HAP-1 (cell line): ENCODE data around the gene C1QTNF9.
"Not testable (repeated sequence)": the region's sequence is repeated elsewhere in the genome, so short reads cannot be mapped to it uniquely, and the experiment has no call there.

Experiments
- DNase-seq, 2 experiments: peaks; one replicate each; pipeline ENCODE4 v3.0.0-alpha.2; 2016 to 2020; ENCODE audit warnings: low spot score in 2 of 2
- H3K27me3 ChIP-seq: fragments of 250-450 bp; sonication (Bioruptor Pico); 2 replicates; pipeline ENCODE4 v1.5.1; 2020; ENCODE audit warnings: low read depth, mild to moderate bottlenecking, moderate library complexity
- H3K36me3 ChIP-seq: fragments of 250-450 bp; sonication (Bioruptor Pico); replicated peaks from 2 replicates; pipeline ENCODE4 v1.5.1; 2020; ENCODE audit warnings: mild to moderate bottlenecking
- H3K4me1 ChIP-seq: fragments of 250-450 bp; sonication (Bioruptor Pico); 2 replicates; pipeline ENCODE4 v1.5.1; 2020; ENCODE audit warnings: mild to moderate bottlenecking
- H3K4me3 ChIP-seq: fragments of 250-450 bp; sonication (Bioruptor Pico); 2 replicates; pipeline ENCODE4 v1.5.1; 2020; ENCODE audit warnings: mild to moderate bottlenecking, moderate library complexity
- H3K9me3 ChIP-seq: fragments of 250-450 bp; sonication (Bioruptor Pico); 2 replicates; pipeline ENCODE4 v1.5.1; 2020; ENCODE audit warnings: mild to moderate bottlenecking, moderate library complexity
- in situ Hi-C: fragments of 300-500 bp; cut with MboI; formaldehyde crosslinking; loops from 3 replicates; pipeline ENCODE4 v1.14.3; 2020; ENCODE audit warnings: low sequenced_read_pairs, inconsistent platforms, mixed read lengths

C1QTNF9 gene

GRCh38 chr13:24309300-24309699 is at the start of gene C1QTNF9:
Gene C1QTNF9 (plus strand): TSS chr13:24309580. CDS start chr13:24316004, 6,424 bp downstream.
- in situ Hi-C loops, H3K9me3 ChIP-seq, H3K27me3 ChIP-seq, H3K36me3 ChIP-seq, DNase-seq, H3K4me3 ChIP-seq, H3K4me1 ChIP-seq: not testable (repeated sequence)

- Histone ChIP-seq H3K4me3 (no peak overlapping the region), H3K36me3 (no peaks in the 10 kb centered on the region), H3K4me1 (no peaks in the 10 kb centered on the region), H3K9me3 (no peaks in the 10 kb centered on the region), H3K27me3 (no peaks in the 10 kb centered on the region)
- in situ Hi-C loops = no loop called here
- no peak for DNase-seq
Observed at GRCh38 chr13:24261566-24261965, 47.8 kb upstream of the C1QTNF9 start.

- Histone ChIP-seq H3K27me3 (no peaks in the 10 kb centered on the region), H3K4me3 (no peak overlapping the region), H3K4me1 (no peaks in the 10 kb centered on the region), H3K36me3 (no peaks in the 10 kb centered on the region), H3K9me3 (no peaks in the 10 kb centered on the region)
- in situ Hi-C loops = no loop called here
- DNase-seq = no peak
Observed at GRCh38 chr13:24263632-24264031, 45.7 kb upstream of the C1QTNF9 start.

GRCh38 chr13:24264976-24265375 is 44.4 kb upstream of the C1QTNF9 start:
- in situ Hi-C loops = no loop called here
- no peak for DNase-seq
- Histone ChIP-seq H3K4me3 (no peak overlapping the region), H3K4me1 (no peaks in the 10 kb centered on the region), H3K9me3 (no peaks in the 10 kb centered on the region), H3K27me3 (no peaks in the 10 kb centered on the region), H3K36me3 (no peaks in the 10 kb centered on the region)

- Histone ChIP-seq H3K27me3 (no peaks in the 10 kb centered on the region), H3K9me3 (no peaks in the 10 kb centered on the region), H3K4me1 (no peaks in the 10 kb centered on the region), H3K36me3 (no peaks in the 10 kb centered on the region), H3K4me3 (no peak overlapping the region)
- DNase-seq = no peak
- in situ Hi-C loops = no loop called here
Observed at GRCh38 chr13:24265453-24265852, 43.9 kb upstream of the C1QTNF9 start.

GRCh38 chr13:24267274-24267673 is 42.1 kb upstream of the C1QTNF9 start:
- Histone ChIP-seq H3K27me3 (no peaks in the 10 kb centered on the region), H3K4me3 (no peak overlapping the region)

GRCh38 chr13:24267801-24268200 is 41.6 kb upstream of the C1QTNF9 start:
- peaks cover 15% of the 10 kb centered on the region for H3K4me1 ChIP-seq
- no peak for DNase-seq
- no peaks in the 10 kb centered on the region for H3K9me3 ChIP-seq
- in situ Hi-C loops = no loop called here
- no peaks in the 10 kb centered on the region for H3K36me3 ChIP-seq
- H3K4me3 ChIP-seq = no peak overlapping the region
- no peaks in the 10 kb centered on the region for H3K27me3 ChIP-seq

More at GRCh38 chr13:24267274-24267673, 42.1 kb upstream of the C1QTNF9 start:
- no peaks in the 10 kb centered on the region for H3K36me3 ChIP-seq
- in situ Hi-C loops = no loop called here
- H3K9me3 ChIP-seq = no peaks in the 10 kb centered on the region
- peaks cover 13% of the 10 kb centered on the region for H3K4me1 ChIP-seq
- DNase-seq = no peak

- Histone ChIP-seq H3K4me3 (no peak overlapping the region), H3K9me3 (no peaks in the 10 kb centered on the region), H3K4me1 (peaks cover 15% of the 10 kb centered on the region), H3K27me3 (no peaks in the 10 kb centered on the region), H3K36me3 (no peaks in the 10 kb centered on the region)
- no peak for DNase-seq
- in situ Hi-C loops = no loop called here
Observed at GRCh38 chr13:24269821-24270220, 39.6 kb upstream of the C1QTNF9 start.

GRCh38 chr13:24270639-24271141 is 38.7 kb upstream of the C1QTNF9 start:
- peak in 1 of 2 experiments; percentile 23 for DNase-seq
- H3K4me3 ChIP-seq = no peak overlapping the region
- no peaks in the 10 kb centered on the region for H3K27me3 ChIP-seq
- H3K9me3 ChIP-seq = no peaks in the 10 kb centered on the region
- H3K36me3 ChIP-seq = no peaks in the 10 kb centered on the region
- in situ Hi-C loops = no loop called here
- peaks cover 15% of the 10 kb centered on the region for H3K4me1 ChIP-seq

GRCh38 chr13:24271231-24271600 is 38.2 kb upstream of the C1QTNF9 start:
- no peaks in the 10 kb centered on the region for H3K36me3 ChIP-seq
- H3K9me3 ChIP-seq = no peaks in the 10 kb centered on the region
- in situ Hi-C loops = no loop called here
- H3K4me1 ChIP-seq = peaks cover 15% of the 10 kb centered on the region
- no peak for DNase-seq
- H3K4me3 ChIP-seq = no peak overlapping the region
- no peaks in the 10 kb centered on the region for H3K27me3 ChIP-seq

GRCh38 chr13:24271601-24272451 is 37.6 kb upstream of the C1QTNF9 start:
- Histone ChIP-seq H3K4me3 (peak overlapping the region; percentile 6), H3K36me3 (no peaks in the 10 kb centered on the region), H3K4me1 (peaks cover 15% of the 10 kb centered on the region), H3K27me3 (no peaks in the 10 kb centered on the region), H3K9me3 (no peaks in the 10 kb centered on the region)
- in situ Hi-C loops = no loop called here
- peak; percentile 60 to 64 for DNase-seq

GRCh38 chr13:24272452-24273161 is 36.8 kb upstream of the C1QTNF9 start:
- Histone ChIP-seq H3K9me3 (no peaks in the 10 kb centered on the region), H3K4me1 (peaks cover 15% of the 10 kb centered on the region), H3K27me3 (no peaks in the 10 kb centered on the region), H3K4me3 (no peak overlapping the region), H3K36me3 (no peaks in the 10 kb centered on the region)
- no peak for DNase-seq
- in situ Hi-C loops = no loop called here

GRCh38 chr13:24273926-24274325 is 35.5 kb upstream of the C1QTNF9 start:
- peaks cover 15% of the 10 kb centered on the region for H3K4me1 ChIP-seq
- no peaks in the 10 kb centered on the region for H3K36me3 ChIP-seq
- H3K4me3 ChIP-seq = no peak overlapping the region
- H3K27me3 ChIP-seq = no peaks in the 10 kb centered on the region
- H3K9me3 ChIP-seq = no peaks in the 10 kb centered on the region
- DNase-seq = no peak
- in situ Hi-C loops = no loop called here

- in situ Hi-C loops = no loop called here
- Histone ChIP-seq H3K27me3 (no peaks in the 10 kb centered on the region), H3K36me3 (no peaks in the 10 kb centered on the region), H3K4me3 (no peak overlapping the region), H3K9me3 (no peaks in the 10 kb centered on the region), H3K4me1 (peaks cover 15% of the 10 kb centered on the region)
- no peak for DNase-seq
Observed at GRCh38 chr13:24274452-24275021, 34.8 kb upstream of the C1QTNF9 start.
